Measurements from ENCODE around the gene CREB5. TPM values are rescaled to one million over a fixed set of nuclear protein-coding genes. Genes with fewer than 3 reads are reported as not detected.

Gene CREB5
- total and polyA plus RNA-seq, 10 donors: 0.88 to 56.8 (median 23.5) TPM

DNA sequence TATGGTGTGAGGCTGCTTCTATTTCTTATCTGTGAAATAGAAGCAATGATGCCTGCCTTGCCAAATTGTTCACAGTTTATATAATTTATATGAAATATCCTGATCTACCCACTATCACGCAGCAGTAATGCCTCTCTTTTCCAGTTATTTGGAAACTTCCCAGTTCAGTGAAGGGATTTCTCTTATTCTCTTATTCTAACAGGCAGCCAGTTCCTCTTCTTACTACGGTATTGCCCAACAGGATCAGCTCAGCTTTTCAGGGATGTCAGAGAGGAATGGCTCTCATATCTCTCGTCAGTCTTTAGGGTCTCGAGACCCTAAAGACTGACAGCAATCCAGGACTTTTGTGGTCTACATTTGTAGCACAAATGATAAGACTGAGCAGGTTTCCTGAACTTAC, 215.6 kb downstream of the CREB5 start:
- TF ChIP-seq, protein P1, sequence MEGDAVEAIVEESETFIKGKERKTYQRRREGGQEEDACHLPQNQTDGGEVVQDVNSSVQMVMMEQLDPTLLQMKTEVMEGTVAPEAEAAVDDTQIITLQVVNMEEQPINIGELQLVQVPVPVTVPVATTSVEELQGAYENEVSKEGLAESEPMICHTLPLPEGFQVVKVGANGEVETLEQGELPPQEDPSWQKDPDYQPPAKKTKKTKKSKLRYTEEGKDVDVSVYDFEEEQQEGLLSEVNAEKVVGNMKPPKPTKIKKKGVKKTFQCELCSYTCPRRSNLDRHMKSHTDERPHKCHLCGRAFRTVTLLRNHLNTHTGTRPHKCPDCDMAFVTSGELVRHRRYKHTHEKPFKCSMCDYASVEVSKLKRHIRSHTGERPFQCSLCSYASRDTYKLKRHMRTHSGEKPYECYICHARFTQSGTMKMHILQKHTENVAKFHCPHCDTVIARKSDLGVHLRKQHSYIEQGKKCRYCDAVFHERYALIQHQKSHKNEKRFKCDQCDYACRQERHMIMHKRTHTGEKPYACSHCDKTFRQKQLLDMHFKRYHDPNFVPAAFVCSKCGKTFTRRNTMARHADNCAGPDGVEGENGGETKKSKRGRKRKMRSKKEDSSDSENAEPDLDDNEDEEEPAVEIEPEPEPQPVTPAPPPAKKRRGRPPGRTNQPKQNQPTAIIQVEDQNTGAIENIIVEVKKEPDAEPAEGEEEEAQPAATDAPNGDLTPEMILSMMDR (IDR thresholded peaks at IDR 0.05 in 8 of 11, conservative IDR thresholded peaks at IDR 0.05 in 3 of 11): no peak
- no peak for TF ChIP-seq POLR2AphosphoS5 (IDR thresholded peaks at IDR 0.05)
- no peak for TF ChIP-seq POLR2A (IDR thresholded peaks at IDR 0.05)
- DNase-seq: no peak
- Histone ChIP-seq H3K4me1 (peaks cover 0 to 5% (median 0%) of the 10 kb centered on the region in 6 donors), H3K27me3 (replicated peaks in 1 of 7) (peaks cover 0 to 12% (median 0%) of the 10 kb centered on the region in 7 donors), H3K4me3 (no peak overlapping the region), H3K27ac (no peak overlapping the region), H3K9me3 (no peaks in the 10 kb centered on the region), H3K36me3 (no peaks in the 10 kb centered on the region)
- 57 to 87% (median 69%) methylated on average over 4 of the region's 4 CpGs for WGBS, 5 donors
- intact Hi-C loops (cut with DNase I; ENCODE audit: low total_unique reads): loop anchor here (10.0 kb wide), 2 partner anchors 243 to 333 kb away; no protein-coding TSS in a partner anchor

DNA sequence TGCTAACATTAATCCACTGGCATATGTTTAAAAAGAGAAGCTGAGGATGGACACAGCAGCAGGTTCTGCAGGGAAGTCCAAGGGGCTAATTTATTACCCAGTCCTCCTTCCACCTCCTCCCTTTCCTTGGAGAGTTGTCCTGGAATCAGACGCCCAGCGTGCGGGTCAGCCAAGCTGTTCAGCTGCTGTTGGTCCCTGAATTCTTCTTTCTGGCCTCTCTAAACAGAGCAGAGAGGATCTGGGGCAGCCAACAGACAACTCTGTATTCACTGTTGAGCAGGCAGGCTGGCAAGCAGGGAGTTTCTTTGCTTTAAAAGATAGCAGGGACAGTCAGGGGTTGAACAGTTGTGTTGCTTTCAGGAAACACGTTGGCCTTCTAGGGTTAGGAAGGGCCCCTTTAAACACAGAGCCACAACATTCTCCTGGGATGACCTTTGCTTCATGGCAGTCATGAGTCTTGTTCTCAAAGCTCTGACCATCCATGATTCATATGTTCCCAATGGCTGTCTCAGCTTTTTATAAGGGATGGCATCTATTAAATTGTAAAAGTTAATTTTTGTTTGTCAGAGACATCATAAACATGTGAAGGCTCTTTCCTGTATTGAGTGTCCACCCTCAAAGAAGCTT, 217.0 kb downstream of the CREB5 start:
- WGBS, 5 donors: 69 to 90% (median 85%) methylated on average over 4 of the region's 4 CpGs
- Histone ChIP-seq H3K9me3 (no peaks in the 10 kb centered on the region), H3K4me1 (peaks cover 0 to 5% (median 0%) of the 10 kb centered on the region in 6 donors), H3K4me3 (no peak overlapping the region), H3K36me3 (no peaks in the 10 kb centered on the region), H3K27me3 (replicated peaks in 1 of 7) (peaks cover 0 to 12% (median 0%) of the 10 kb centered on the region in 7 donors), H3K27ac (no peak overlapping the region)
- intact Hi-C loops (cut with DNase I; ENCODE audit: low total_unique reads): loop anchor here (10.0 kb wide), 2 partner anchors 245 to 335 kb away; no protein-coding TSS in a partner anchor
- DNase-seq: no peak
- TF ChIP-seq, protein P1 (IDR thresholded peaks at IDR 0.05 in 8 of 11, conservative IDR thresholded peaks at IDR 0.05 in 3 of 11): no peak
- TF ChIP-seq POLR2AphosphoS5 (IDR thresholded peaks at IDR 0.05) (no peak), POLR2A (IDR thresholded peaks at IDR 0.05) (no peak)

DNA sequence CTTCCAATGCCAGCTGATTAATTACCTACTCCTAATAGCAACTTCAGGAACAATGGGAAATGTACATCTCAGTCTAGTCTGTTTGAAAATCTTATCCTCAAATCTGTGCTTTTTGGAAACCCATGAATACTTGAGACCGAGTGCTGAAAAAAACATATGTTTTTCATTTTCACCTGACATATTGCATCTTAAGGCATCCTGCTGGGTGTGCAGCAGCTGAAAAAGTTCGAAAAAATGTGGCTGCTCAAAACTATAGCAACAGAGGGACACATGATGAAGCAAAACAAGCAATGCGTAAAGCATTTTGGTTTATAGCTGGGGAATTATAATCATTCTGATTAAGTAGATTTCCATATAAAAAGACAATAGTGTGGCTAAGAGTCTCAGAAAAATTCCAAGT, 218.0 kb downstream of the CREB5 start:
- no peak for TF ChIP-seq POLR2AphosphoS5 (IDR thresholded peaks at IDR 0.05)
- no peak for TF ChIP-seq POLR2A (IDR thresholded peaks at IDR 0.05)
- TF ChIP-seq, protein P1 (IDR thresholded peaks at IDR 0.05 in 8 of 11, conservative IDR thresholded peaks at IDR 0.05 in 3 of 11): no peak
- Histone ChIP-seq H3K27me3 (replicated peaks in 1 of 7) (peaks cover 0 to 12% (median 0%) of the 10 kb centered on the region in 7 donors), H3K4me3 (no peak overlapping the region), H3K27ac (no peak overlapping the region), H3K9me3 (no peaks in the 10 kb centered on the region), H3K4me1 (peaks cover 0 to 5% (median 0%) of the 10 kb centered on the region in 6 donors), H3K36me3 (no peaks in the 10 kb centered on the region)
- intact Hi-C loops (cut with DNase I; ENCODE audit: low total_unique reads): no loop called here
- no peak for DNase-seq
- WGBS, 5 donors: 79 to 95% (median 87%) methylated on average over 3 of the region's 3 CpGs

DNA sequence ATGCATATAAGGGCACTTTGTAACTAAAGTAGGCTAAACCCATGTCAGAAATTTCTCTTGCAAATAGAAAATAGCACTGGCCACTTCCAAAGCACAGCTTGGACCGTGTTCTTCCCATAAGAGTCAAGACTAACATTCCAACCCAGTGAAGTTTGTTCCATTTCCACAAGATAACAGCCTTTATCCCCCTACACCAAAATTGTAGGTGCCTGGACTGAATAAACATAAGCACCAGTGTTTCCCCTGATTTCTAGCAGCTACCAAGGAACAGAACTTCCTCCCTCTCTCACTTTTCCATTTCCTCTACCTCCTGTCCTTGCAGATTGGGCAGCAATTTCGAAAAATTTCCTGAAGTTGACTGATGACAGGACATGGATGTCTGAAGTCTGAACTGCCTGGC, 219.7 kb downstream of the CREB5 start:
- H3K9me3 ChIP-seq: no peaks in the 10 kb centered on the region
- H3K36me3 ChIP-seq: no peaks in the 10 kb centered on the region
- no peak overlapping the region for H3K27ac ChIP-seq
- 12 to 36% (median 21%) methylated on average over 2 of the region's 2 CpGs for WGBS, 5 donors
- H3K4me3 ChIP-seq: no peak overlapping the region
- DNase-seq: no peak
- H3K4me1 ChIP-seq: no peaks in the 10 kb centered on the region
- peaks cover 0 to 12% (median 0%) of the 10 kb centered on the region in 7 donors for H3K27me3 ChIP-seq (replicated peaks in 1 of 7)
- intact Hi-C loops (cut with DNase I; ENCODE audit: low total_unique reads): no loop called here
- TF ChIP-seq POLR2AphosphoS5 (IDR thresholded peaks at IDR 0.05) (no peak), POLR2A (IDR thresholded peaks at IDR 0.05) (no peak)
- TF ChIP-seq, protein P1 (IDR thresholded peaks at IDR 0.05 in 8 of 11, conservative IDR thresholded peaks at IDR 0.05 in 3 of 11): no peak

All from spleen (tissue), 11 donors.